Right atrium auricular region (tissue), 2 donors: Measurements from ENCODE around the gene GRIN2A. TPM values are rescaled to one million over a fixed set of nuclear protein-coding genes. Genes with fewer than 3 reads are reported as not detected.

Experiments used
- DNase-seq: peaks from one replicate; pipeline ENCODE4 v3.0.0-alpha.2; 2019; ENCODE audit warnings: low spot score
- H3K27ac ChIP-seq, 2 donors: fragments of 200-600 bp; sonication (generic); 1 replicate in 1 of 2; 2 replicates in 1 of 2; pipeline ENCODE4 v1.5.1; 2016 to 2019
- H3K27me3 ChIP-seq, 2 donors: fragments of 200-600 bp; sonication (generic); one replicate each; pipeline versions ENCODE4 v1.5.1 to v1.6.0; 2017 to 2019
- H3K36me3 ChIP-seq: fragments of 200-600 bp; sonication (generic); one replicate; pipeline ENCODE4 v1.5.1; 2016
- H3K4me1 ChIP-seq, 2 donors: fragments of 200-600 bp; sonication (generic); one replicate each; pipeline versions ENCODE4 v1.5.1 to v1.6.0; 2017 to 2019
- H3K4me3 ChIP-seq, 2 donors: fragments of 200-600 bp; sonication (generic); 1 replicate in 1 of 2; 2 replicates in 1 of 2; pipeline ENCODE4 v1.5.1; 2017 to 2019; ENCODE audit warnings: mild to moderate bottlenecking in 1 of 2, moderate library complexity in 1 of 2
- H3K9me3 ChIP-seq, 2 donors: fragments of 200-600 bp; sonication (generic); one replicate each; pipeline ENCODE4 v1.5.1; 2019
- total RNA-seq, 2 donors: library from RNA; depleted of rRNA; stranded (reverse); fragments of >200 nt; gene quantifications; one replicate each; pipeline ENCODE4 v1.1.0, GENCODE V29; 2016
- TF ChIP-seq, protein P1 (sequence below), 2 donors: fragments of 200-600 bp; sonication (generic); IDR thresholded peaks; one replicate each; pipeline ENCODE4 v1.5.1; 2019; ENCODE audit warnings: antibody characterized with exemption in 2 of 2

GRIN2A gene
- total RNA-seq, 2 donors from 2014 or later: 3.8 to 7.4 TPM

DNA sequence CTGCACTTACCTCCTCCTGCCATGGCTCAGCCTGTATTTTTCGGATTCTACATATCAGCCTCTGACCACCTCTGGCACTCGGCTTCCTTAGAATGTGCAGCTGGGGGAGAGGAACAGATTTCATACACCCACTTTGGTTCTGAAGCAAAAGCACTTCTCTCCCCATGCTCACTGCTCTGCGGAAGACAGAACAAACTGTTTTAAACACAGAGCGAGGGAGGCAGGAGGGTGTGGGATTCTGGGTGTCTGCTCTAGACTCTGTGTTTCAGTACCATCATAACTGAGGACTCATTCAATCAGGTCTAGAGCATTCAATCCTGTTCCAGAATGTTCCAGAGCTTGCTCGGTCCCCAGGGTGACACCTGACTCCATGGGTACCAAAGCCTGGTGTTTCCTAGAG lies 239.1 kb downstream of the GRIN2A start:
- no peak overlapping the region for H3K27ac ChIP-seq
- H3K27me3 ChIP-seq: no peaks in the 10 kb centered on the region
- TF ChIP-seq, protein P1, sequence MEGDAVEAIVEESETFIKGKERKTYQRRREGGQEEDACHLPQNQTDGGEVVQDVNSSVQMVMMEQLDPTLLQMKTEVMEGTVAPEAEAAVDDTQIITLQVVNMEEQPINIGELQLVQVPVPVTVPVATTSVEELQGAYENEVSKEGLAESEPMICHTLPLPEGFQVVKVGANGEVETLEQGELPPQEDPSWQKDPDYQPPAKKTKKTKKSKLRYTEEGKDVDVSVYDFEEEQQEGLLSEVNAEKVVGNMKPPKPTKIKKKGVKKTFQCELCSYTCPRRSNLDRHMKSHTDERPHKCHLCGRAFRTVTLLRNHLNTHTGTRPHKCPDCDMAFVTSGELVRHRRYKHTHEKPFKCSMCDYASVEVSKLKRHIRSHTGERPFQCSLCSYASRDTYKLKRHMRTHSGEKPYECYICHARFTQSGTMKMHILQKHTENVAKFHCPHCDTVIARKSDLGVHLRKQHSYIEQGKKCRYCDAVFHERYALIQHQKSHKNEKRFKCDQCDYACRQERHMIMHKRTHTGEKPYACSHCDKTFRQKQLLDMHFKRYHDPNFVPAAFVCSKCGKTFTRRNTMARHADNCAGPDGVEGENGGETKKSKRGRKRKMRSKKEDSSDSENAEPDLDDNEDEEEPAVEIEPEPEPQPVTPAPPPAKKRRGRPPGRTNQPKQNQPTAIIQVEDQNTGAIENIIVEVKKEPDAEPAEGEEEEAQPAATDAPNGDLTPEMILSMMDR (IDR thresholded peaks at IDR 0.05): no peak
- H3K4me1 ChIP-seq: no peaks in the 10 kb centered on the region
- no peaks in the 10 kb centered on the region for H3K9me3 ChIP-seq
- no peak for DNase-seq
- no peak overlapping the region for H3K4me3 ChIP-seq
- H3K36me3 ChIP-seq: no peaks in the 10 kb centered on the region

- Histone ChIP-seq H3K27me3 (no peaks in the 10 kb centered on the region), H3K4me1 (no peaks in the 10 kb centered on the region), H3K36me3 (no peaks in the 10 kb centered on the region), H3K4me3 (no peak overlapping the region), H3K27ac (no peak overlapping the region), H3K9me3 (no peaks in the 10 kb centered on the region)
- TF ChIP-seq, protein P1 (IDR thresholded peaks at IDR 0.05): no peak
- DNase-seq: no peak
Measured at GRCh38 chr16:9941245-9941644, 241.0 kb downstream of the GRIN2A start.

GRCh38 chr16:9934723-9935508 lies 247.3 kb downstream of the GRIN2A start:
- TF ChIP-seq, protein P1 (IDR thresholded peaks at IDR 0.05): no peak
- H3K4me1 ChIP-seq: peaks cover 0 to 13% of the 10 kb centered on the region in 2 donors
- no peak overlapping the region for H3K4me3 ChIP-seq
- no peaks in the 10 kb centered on the region for H3K9me3 ChIP-seq
- no peak for DNase-seq
- H3K27me3 ChIP-seq: no peaks in the 10 kb centered on the region
- no peak overlapping the region for H3K27ac ChIP-seq
- no peaks in the 10 kb centered on the region for H3K36me3 ChIP-seq

DNA sequence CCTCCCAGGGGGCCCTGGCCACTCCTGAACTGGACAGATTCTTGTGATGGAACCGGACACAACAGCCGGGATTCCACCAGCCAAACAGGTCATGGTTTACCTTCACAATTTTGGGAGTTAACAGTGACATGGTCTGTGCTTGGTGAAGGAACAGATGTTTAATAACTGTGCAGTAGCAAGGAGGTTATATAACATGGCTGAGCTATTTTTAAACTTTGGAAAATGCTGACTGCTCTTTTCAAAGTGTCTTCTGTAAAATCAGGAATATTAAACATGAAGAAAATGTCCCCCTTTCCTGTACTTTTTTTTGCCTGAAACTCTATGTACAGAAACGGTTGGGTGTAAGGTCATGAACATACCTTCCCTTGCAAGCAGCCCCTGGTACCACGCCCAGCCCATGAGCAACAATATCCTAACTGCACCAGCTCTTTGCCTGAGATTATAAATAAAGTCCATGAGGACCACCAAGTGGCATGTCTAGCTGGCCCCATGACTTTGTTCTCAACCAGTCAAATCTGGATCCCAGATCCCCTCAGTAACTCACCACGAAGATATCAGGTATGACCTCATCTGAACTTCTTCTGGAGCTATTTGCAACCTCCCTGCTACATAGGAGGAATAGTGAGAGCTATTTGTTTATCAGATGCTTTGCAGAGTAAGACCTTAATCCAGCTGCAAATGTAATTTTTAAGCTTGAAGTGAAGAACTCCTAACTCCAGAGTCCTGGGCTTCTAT lies 249.1 kb downstream of the GRIN2A start:
- Histone ChIP-seq H3K27ac (no peak overlapping the region), H3K27me3 (no peaks in the 10 kb centered on the region), H3K4me1 (peaks cover 0 to 13% of the 10 kb centered on the region in 2 donors), H3K4me3 (no peak overlapping the region), H3K36me3 (no peaks in the 10 kb centered on the region), H3K9me3 (no peaks in the 10 kb centered on the region)
- no peak for DNase-seq
- TF ChIP-seq, protein P1 (IDR thresholded peaks at IDR 0.05): no peak

DNA sequence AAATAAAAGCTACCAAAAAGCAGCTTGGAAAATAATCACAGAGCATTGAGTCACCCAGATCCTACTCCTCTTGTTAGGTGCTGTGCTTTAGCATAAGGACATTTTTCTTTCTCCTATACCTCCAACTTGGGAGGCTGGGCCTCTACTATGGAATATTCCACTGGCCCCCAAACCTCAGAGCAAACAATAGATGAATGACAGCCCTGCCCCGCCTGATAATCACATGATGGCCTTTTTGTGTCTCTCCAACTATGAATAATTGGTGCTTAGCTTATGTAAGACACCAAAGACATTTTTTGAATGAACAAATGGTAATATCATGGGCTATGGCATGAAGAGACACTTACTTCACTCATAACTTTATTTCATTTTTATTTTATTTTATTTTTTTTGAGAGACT lies 250.2 kb downstream of the GRIN2A start:
- no peak overlapping the region for H3K27ac ChIP-seq
- H3K9me3 ChIP-seq: no peaks in the 10 kb centered on the region
- TF ChIP-seq, protein P1 (IDR thresholded peaks at IDR 0.05): no peak
- no peaks in the 10 kb centered on the region for H3K36me3 ChIP-seq
- peaks cover 0 to 13% of the 10 kb centered on the region in 2 donors for H3K4me1 ChIP-seq
- DNase-seq: no peak
- H3K27me3 ChIP-seq: no peaks in the 10 kb centered on the region
- H3K4me3 ChIP-seq: no peak overlapping the region
